DMS79 treated with DMSO at 0.1 percent for 48 hours (cell line): Measurements from ENCODE around the gene EMC9.

ENCODE experiments used
- DNase-seq: peaks from one replicate; lab custom pipeline; 2025; lab: John Stamatoyannopoulos, UW

The EMC9 gene

DNA sequence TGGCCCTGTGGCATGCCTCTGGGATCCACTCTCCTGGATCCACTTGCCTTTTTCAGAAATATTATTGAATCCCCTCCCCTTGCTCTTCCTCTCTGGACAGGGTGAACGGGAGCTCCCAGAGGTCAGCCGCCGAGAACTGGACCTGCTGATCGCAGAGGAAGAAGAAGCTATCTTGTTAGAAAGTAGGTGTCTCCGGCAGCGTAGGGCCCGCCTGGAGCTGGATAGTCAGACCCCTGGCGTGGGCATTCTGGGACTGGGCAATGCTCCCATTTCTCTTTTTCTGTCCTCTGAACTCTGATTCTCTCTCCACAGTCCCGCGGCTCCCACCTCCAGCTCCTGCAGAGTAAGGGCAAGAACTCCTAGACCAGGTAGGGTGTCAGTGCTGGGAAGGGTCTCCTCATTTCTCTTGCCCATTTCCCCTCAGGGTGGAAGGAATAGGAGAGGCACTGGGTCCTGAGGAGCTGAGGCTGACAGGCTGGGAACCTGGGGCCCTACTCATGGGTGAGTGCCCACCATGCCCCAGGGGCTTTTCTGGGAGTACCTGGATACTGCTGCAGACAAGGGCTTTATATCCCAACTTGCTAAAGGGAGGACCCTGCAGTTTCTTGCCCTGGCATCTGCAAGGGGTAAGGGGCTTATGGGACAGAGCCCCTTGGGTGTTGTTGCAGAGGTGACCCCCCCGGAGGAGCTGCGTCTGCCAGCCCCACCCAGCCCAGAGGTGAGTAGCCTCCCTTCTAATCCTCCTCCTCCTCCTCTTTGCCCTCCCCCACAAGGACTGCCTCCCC, 35.8 kb upstream of the EMC9 start:
- DNase-seq = no peak

DNA sequence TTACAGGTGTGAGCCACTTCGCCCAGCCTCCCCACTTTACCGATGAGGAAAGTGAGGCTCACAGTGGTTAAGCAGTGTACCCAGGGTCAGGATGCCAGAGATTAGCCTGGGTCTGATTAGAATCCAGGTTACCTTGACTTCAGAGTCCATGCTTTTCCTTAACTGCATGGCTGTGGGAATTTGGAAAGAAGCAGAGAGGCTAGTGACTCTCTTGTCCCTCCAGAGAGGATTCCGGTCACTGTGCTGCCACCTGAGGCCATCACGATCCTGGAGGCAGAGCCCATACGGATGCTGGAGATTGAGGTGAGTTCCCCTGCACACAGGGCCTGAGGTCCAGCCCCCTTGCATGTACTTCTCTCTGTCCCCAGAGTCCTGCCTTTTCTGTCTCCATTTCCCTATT, 35.2 kb upstream of the EMC9 start:
- no peak for DNase-seq

DNA sequence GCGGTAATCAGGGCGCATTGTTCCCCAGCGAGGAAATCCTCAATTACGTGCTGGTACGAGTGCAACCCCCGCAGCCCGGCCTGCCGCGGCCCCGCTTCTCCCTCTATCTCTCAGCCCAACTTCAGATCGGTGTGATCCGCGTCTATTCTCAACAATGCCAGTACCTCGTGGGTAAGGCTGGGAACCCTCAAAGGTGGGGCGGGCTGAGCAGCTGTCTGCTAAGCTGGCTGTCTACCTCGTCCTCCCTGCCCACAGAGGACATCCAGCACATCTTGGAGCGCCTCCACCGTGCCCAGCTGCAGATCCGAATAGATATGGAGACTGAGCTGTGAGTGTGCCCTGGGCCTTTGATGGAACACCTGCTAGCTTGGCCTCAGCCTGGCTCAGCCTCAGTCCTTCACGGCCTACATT, 31.5 kb upstream of the EMC9 start:
- DNase-seq = peak; percentile 36

DNA sequence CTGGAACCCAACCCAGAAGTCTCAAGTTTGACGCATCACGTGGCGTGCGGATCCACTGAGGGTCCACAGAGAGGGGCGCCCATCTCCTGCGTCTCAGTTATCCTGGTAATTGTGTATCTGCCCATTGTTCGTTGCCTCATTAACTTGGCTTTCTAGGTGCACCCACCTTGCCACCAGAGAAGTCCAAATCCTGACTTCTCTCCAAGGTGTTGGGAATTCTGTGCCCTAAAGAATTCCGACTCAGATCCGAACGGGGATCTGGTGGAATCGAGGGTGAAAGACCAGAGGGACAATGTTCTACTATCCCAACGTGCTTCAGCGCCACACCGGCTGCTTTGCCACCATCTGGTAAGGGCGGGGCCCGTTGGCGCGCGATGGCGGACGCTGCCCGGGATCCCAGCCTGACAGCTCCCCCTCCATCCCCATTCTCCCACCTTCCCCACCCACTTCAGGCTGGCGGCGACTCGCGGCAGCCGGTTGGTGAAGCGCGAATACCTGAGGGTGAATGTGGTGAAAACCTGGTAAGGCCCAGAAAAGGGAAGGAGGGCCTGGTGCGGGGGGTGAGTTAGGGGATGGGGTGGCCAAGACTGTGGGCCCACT, 31.0 kb upstream of the EMC9 start:
- peak; percentile 48 for DNase-seq

GRCh38 chr14:24171422-24172260, 30.2 kb upstream of the EMC9 start, which contains the start of gene REC8:
Gene REC8 (plus strand): TSS chr14:24172080. CDS start chr14:24172553, 473 bp downstream.
- peak; percentile 100 for DNase-seq

DNA sequence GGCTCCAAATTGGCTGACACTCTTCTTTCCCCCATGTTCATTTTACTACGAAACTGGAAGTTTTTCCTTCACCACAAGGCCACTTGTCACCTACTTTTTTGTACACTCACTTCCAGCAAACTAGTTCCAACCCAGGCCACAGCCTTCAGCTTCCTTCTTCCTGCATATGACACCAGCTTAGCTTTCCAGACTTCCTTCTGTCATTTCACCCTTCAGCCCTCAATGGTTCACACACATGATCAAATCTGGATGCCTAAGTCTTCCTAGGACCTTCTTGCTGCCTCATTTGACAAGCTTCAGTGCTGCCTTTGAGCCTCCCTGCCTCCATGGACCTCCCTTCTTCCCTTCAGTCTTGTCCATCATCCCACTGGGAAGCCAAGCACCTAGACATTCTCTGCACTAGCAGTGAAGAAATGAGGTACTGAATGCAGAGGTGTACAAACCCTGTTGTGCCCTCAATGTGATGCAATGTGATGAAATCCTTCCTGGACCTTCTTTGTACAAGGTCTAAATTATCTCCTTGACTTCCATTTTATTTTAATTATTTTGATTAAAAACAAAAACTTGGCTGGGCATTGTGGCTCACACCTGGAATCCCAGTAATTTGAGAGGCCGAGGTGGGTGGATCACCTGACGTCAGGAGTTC, 26.2 kb upstream of the EMC9 start:
- DNase-seq = no peak

DNA sequence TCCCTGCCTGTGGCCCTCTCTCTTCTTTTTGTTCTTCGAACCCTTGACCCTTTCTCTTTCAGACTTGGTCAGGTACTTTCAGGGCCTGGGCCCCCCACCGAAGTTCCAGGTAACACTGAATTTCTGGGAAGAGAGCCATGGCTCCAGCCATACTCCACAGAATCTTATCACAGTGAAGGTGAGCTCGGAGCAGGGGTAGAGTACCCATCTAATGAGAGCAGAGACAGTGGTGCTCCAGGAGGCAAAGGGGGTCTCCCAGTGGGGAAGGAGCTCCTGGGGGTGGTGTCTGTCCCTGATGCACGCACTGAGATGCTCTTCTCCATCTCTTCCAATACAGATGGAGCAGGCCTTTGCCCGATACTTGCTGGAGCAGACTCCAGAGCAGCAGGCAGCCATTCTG, 24.4 kb upstream of the EMC9 start:
- no peak for DNase-seq

GRCh38 chr14:24164518-24164991, 23.2 kb upstream of the EMC9 start:
- no peak for DNase-seq

DNA sequence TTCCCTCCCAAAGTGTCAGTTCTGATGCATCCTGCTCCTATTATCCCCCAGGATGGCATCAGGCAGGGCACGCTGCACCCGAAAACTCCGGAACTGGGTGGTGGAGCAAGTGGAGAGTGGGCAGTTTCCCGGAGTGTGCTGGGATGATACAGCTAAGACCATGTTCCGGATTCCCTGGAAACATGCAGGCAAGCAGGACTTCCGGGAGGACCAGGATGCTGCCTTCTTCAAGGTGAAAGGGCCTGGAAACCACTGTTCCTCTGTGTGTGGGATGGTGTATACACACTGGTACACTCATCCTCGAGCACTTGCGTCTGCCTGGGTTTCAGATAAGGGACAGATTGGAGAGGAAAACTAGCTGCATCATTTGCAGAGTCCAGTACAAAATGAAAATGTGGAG, 20.7 kb upstream of the EMC9 start:
- no peak for DNase-seq

- DNase-seq = peak; percentile 99
Observed at GRCh38 chr14:24160850-24161804, 19.7 kb upstream of the EMC9 start, which contains the start of gene IRF9. Gene IRF9 (plus strand): TSS chr14:24161265. CDS start chr14:24162145, 880 bp downstream.

GRCh38 chr14:24160499-24160849, 19.1 kb upstream of the EMC9 start:
- no peak for DNase-seq

DNA sequence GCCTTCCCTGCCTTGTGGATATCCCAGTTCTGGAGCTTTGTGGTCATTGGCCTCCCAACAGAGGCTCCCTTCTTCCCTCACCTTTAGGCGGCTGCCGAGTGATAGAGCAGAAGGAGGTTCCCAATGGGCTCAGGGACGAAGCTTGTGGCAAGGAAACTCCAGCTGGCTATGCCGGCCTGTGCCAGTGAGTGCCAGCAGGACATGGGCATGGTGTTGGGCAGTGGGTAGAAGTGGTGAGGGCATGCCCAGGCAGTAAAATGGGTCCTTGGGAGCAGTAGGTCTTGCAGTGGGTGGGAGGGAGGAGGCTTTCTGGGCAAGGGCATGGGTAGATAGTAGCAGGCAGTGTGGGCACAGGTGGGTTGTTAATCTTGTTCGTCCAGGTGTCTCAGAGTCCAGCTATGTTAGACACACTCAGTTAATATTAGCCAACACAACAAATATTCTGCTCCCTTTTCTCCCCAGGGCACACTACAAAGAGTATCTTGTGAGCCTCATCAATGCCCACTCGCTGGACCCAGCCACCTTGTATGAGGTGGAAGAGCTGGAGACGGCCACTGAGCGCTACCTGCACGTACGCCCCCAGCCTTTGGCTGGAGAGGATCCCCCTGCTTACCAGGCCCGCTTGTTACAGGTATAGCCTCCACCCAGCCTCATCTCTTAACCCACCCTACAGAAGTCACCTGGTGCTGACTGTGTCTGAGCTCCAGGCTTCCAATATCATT, 18.5 kb upstream of the EMC9 start:
- no peak for DNase-seq

GRCh38 chr14:24157331-24157730, 15.9 kb upstream of the EMC9 start:
- DNase-seq = no peak

DNA sequence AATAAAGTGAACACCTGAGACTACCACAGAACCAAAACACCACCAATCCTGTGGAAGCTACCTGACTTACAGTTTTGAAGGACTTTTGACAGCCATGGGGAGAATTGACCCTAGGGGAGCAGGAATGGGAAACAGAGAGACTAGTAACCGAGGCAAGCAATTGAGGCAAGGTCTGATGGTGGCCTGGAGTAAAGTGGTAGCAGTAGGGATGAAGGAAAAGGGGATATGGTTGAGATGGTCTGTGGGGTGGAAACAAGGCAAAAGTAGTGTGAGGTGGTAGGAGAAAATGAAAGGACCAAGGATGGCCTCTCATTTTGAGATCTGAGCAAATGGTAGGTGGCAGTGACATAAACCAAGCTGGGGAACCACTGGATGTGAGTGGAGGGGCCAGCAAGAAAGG, 15.4 kb upstream of the EMC9 start:
- DNase-seq = no peak

GRCh38 chr14:24155100-24155499, 13.7 kb upstream of the EMC9 start:
- DNase-seq = no peak

DNA sequence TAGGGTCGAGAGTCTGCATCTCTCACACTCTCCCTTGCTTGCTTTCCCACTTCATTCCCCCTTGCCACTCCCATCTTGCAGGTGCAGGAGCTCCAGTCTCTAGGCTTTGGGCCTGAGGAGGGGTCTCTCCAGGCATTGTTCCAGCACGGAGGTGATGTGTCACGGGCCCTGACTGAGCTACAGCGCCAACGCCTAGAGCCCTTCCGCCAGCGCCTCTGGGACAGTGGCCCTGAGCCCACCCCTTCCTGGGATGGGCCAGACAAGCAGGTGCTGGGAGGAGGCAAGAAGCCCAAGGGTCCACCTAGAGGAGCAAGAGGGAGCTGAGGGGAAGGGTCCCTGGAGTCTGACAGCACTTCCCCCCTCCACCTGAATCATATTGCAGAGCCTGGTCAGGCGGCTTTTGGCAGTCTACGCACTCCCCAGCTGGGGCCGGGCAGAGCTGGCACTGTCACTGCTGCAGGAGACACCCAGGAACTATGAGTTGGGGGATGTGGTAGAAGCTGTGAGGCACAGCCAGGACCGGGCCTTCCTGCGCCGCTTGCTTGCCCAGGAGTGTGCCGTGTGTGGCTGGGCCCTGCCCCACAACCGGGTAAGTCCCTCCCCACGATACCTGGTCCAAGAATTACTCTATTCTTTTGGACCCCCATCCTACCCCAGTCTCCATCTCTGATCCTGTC, 10.2 kb upstream of the EMC9 start:
- no peak for DNase-seq

DNA sequence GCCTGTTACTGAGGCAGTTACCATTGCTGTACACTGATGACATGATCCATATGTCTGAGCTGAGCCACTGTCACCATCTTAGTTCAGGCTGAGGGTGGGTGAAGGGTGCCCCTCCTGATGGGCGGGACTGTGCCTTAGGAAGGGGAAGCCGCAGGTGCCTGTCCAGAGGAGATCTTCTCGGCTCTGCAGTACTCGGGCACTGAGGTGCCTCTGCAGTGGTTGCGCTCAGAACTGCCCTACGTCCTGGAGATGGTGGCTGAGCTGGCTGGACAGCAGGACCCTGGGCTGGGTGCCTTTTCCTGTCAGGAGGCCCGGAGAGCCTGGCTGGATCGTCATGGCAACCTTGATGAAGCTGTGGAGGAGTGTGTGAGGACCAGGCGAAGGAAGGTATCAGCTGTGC, 9.6 kb upstream of the EMC9 start:
- no peak for DNase-seq

GRCh38 chr14:24150567-24150966, 9.2 kb upstream of the EMC9 start:
- no peak for DNase-seq

- no peak for DNase-seq
Observed at GRCh38 chr14:24150061-24150460, 8.7 kb upstream of the EMC9 start.
